Stimulated activated CD8-positive, alpha-beta memory T cell treated with anti-CD3 and anti-CD28 coated beads, Interleukin-15, amount 100 ng/mL, for 48 hours (primary cell): ENCODE results near the gene LRRC43.

Source experiments
- DNase-seq, 2 donors: peaks; one replicate each; pipeline ENCODE4 v3.0.0-alpha.2; 2020; ENCODE audit warnings: low read depth in 2 of 2

The LRRC43 gene, protein sequence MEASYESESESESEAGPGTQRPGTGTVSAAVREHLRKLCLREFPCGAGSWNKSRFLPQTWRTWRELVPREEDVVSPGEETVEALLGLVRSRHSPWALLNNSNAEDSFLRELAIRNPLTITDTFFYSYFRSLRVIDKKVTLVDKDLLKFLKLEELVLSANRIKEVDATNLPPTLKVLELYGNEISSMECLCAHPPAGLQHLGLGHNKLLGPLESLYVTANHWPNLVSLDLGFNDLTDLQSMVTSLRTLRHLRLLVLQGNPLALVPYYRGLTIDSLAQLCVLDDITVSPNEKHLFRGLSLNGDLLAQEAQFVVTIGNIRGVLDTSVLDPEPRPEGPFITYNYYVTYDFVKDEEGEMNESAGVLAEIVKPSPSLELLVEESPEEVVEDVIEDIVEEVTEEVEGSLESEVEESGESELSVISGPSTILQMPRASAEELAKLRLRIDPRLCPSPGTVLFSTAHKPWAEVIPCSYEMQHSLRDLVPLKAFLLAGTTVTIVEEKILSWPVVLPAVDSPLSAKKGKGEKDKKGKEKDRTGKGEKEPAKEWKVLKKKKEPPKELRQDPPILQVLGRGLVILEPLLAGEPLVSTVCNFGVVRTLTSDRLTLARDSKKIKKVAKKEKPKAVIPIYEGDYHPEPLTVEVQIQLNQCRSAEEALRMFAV

GRCh38 chr12:122182887-122183587 is at the start of gene LRRC43:
LRRC43 (plus strand) TSS chr12:122183123; CDS start chr12:122183145, 22 bp downstream.
- DNase-seq: no peak

DNA sequence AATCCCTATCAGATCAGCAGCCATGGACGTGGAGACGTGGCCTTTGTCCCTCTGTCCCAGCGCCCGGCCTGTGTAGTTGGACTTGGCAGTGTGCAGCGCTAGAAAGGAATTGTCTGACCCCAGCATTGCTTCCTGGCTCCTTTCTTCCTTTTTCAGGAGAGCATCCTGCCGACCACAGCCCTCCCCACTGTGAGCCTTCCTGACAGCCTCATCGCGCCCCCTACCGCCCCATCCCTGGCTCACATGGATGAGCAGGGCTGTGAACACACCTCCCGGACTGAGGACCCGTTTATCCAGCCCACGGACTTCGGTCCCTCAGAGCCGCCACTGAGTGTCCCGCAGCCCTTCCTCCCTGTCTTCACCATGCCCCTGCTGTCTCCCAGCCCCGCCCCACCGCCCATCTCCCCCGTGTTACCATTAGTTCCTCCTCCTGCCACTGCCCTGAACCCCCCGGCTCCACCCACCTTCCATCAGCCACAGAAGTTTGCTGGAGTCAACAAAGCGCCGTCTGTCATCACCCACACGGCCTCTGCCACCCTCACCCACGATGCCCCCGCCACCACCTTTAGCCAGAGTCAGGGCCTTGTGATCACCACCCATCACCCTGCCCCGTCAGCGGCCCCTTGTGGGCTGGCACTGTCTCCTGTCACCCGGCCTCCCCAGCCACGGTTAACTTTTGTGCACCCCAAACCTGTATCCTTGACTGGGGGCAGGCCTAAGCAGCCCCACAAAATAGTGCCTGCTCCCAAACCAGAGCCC is 49.6 kb upstream of the LRRC43 start:
- no peak for DNase-seq

DNA sequence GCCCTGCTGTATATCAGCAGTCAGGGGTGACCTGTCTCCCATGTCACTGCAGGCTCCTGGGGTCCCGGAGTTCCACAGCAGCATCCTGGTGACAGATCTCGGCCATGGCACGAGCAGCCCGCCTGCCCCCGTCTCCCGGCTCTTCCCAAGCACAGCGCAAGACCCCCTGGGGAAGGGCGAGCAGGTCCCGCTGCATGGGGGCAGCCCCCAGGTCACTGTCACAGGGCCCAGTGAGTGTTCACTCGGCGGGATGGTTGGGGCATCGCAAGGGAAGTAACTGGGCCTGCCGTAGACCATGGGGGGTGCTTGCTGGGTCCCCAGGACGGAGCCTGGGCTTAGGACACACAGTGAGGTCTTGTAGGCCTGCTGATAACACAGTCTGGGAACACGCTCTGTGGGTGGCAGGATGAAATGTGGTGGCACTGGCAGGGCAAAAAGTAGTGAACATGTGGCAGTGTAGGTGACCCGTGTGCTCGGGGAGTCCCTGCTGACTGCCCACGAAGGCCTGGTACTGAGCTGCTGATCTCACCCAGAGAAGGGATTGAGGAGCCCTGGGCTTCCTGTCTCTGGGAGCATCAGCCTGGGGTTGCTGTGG is 47.4 kb upstream of the LRRC43 start:
- no peak for DNase-seq

DNA sequence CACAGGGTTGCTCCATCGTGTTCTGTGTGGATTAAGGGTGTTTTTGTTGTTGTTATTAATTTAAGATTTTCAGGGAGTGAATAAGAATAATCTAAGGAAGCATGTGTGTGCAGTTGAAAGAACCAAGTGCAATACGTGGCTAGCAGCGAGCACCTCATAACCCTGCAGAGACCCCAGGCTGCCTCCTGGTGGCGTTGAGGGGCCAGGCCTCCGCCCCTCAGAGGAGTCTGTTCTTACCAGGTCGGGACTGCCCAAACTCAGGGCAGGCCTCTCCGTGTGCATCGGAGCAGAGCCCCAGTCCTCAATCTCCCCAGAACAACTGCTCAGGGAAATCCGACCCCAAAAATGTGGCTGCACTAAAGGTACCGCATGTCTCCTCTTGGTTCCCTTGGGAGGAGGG is 45.7 kb upstream of the LRRC43 start:
- no peak for DNase-seq

DNA sequence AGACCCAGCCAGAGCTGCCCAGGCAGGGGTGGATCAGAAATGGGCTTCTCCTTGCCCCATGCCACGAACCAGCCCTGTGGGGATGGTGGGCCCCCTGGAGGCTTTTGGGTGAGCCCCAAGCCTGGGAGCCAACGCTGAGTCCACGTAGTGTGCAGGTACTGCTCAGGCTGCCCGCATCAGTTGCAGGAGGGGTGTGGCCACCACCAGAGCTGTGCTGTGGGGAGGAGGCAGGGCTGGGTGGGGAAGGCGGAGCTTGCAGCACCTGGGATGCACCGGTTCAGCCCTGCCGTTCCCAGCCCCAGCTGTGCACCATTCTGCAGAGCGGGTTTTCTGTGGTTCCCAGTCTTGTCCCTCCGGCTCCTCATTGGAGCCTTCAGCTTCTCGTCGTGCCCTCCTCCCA is 45.2 kb upstream of the LRRC43 start:
- DNase-seq: no peak

DNA sequence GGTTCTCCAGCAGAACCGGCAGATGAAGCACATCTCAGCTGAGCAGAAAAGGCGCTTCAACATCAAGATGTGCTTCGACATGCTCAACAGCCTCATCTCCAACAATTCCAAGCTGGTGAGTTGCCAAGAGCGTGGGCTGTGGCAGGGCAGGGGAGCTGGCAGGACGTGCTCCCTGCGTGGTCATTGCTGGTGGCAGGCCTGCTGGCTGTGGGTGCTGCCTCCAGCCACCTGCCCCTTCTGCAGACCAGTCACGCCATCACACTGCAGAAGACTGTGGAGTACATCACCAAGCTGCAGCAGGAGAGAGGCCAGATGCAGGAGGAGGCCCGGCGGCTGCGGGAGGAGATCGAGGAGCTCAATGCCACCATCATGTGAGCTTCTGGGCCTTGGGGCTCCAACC is 44.7 kb upstream of the LRRC43 start:
- DNase-seq: no peak

GRCh38 chr12:122138616-122139015 is 44.3 kb upstream of the LRRC43 start:
- DNase-seq: no peak

GRCh38 chr12:122139266-122139665 is 43.7 kb upstream of the LRRC43 start:
- no peak for DNase-seq

DNA sequence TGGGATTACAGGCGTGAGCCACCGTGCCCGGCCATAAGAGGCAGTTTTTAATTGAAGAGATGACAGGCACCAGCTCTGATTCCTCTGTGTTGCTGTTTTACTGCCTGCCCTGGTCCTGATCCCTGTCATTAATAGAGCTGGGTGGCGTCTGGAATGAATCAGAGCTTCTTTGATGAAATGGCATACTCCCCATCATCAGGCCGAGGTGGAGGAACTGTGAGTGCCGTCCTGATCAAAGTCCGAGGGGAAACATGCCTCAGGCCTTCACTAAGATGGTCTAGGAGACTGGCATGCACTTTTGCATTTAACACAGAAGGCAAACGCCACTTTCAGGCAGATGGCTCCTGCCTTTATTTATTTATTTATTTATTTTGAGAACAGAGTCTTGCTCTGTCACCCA is 43.0 kb upstream of the LRRC43 start:
- DNase-seq: no peak

- no peak for DNase-seq
These were observed 42.3 kb upstream of the LRRC43 start for GRCh38 chr12:122140467-122141257.

GRCh38 chr12:122141911-122142725 is 40.8 kb upstream of the LRRC43 start:
- no peak for DNase-seq

- DNase-seq: no peak
These were observed 40.1 kb upstream of the LRRC43 start for GRCh38 chr12:122142857-122143256.

GRCh38 chr12:122144885-122145284 is 38.0 kb upstream of the LRRC43 start:
- no peak for DNase-seq

DNA sequence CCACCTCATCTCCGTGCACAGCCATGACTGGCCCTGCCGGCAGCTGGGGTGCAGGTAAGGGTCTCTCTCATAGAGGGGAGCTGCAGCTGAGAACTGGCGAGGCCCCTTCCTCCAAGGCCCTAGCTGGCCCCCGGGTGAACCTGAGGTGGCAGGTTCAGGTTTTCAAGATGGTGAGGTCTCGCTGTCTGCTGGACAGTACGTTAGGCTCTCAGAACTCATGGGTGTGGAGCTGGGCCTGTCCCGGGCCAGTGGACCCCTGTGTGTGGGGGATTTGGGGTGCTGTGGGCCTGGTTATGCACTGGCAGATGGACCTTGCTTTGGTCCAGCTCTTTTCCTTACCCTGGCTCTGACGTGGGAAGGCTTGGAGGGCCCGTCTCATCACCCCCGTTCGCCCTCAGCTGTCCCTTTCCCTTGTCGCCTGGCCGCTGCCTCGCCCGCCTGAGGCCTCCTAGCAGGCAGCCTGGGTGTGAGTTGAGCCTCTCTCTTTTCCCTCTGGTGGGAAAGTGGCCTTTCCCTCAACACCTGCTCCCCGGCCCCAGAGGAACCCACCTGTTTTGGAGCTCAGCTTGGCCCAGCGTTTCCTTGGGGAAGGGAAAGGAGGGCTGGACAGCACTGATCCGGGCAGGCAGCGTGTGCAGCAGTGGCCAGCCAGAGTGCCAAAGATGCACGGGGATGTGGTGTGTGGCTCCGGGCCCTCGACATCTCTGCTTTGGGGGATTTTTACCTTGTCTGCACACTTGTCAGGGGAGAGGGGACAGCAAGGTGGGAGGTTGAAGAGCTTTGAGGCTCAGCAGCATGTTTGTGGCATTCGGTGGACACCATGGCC is 37.2 kb upstream of the LRRC43 start:
- no peak for DNase-seq

DNA sequence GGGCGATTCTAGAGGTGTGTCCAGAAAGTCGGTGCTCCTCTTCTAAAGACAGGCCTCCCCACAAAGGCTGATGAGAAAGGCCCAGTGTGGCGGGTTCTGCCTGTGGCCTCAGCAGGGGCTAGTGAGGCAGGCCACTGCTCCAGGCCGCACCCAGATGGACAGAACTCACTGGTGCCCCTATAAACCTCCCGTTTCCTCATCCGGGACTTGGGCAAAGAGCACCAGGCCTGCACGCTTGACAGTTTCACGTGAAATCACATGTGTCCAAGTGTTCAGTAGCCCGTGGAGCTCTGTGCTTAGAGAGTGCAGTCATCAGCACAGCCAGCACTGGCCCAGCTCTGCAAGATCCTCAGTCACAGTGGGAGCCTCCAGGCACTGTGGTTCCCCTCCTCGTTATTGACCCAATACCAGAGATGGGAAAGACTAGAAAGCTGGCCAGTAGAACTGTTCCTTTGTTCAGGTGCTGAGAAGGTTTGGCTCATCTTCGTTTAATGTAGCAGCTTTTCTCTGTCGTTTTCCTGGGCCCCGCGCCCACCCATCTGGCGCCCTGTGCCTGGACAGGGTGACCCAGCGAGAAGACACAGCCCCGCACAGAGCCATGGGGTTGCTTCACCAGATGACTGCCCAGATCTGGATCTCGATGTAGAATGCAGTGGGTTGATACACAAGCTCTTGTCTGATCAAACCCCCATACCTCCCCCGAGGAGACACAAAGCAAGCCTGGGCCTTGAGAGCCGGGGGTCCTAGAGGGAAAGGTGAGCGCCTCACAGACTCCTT is 35.2 kb upstream of the LRRC43 start:
- DNase-seq: no peak

DNA sequence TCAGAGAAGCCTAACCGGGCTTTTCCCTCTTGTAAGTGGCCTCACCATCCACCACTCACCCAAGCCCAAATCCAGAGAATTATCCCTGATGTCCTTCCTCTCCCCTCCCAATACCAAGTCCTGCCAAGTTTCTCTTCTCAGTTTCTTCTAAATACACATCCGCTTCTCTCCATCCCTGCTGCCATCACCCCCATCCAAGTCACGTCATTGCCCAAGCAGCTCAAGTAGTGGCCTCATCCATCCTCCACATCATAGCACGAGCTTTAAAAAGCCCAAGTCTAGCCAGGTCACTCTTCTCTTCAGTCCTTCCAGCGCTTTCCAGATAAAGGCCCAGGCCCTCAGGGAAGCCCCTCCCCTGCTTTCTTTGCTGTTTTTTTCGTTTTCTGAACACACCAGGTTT is 34.3 kb upstream of the LRRC43 start:
- DNase-seq: no peak

DNA sequence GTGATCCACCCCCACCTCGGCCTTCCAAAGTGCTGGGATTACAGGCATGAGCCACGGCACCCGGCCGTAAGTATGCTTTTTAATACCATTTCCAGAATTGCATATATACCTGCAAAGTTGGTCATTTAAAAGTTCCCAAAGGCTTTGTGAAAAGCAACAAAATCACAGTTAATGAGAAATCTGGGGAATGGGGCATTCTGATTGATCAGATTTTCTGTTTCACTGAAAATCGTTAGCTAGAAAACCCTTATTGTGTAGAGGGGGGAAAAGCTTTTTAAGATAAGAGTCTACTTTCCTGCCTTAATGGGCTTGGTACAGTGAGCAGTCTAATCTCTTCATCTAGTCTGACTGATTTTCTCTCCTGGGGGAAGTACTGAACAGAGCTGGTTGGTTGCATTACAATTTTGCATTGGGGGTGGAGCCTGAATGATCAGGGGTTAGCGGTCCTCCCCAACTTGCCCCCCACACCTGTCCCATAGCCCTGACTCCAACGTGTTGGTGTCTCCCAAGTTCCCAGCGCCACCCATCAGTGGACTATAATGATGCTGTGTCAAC is 32.7 kb upstream of the LRRC43 start:
- DNase-seq: no peak

GRCh38 chr12:122152754-122153153 is 30.2 kb upstream of the LRRC43 start:
- DNase-seq: no peak
